ENCODE measurements around the gene CATSPER1. TPM values are rescaled to one million over a fixed set of nuclear protein-coding genes. Genes with fewer than 3 reads are reported as not detected.

Gene CATSPER1
- total RNA-seq, 1 experiment from 2014 or later, result 2.4 TPM

GRCh38 chr11:66006134-66006890 lies 20.0 kb downstream of the CATSPER1 start:
- Histone ChIP-seq H3K79me2 (ENCODE audit: insufficient read depth, low read length) (peaks cover 30% of the 10 kb centered on the region), H3K4me2 (ENCODE audit: low read length) (peak overlapping the region; percentile 36), H4K20me1 (ENCODE audit: insufficient read depth) (no peaks in the 10 kb centered on the region), H3K9me3 (ENCODE audit: control insufficient read depth in 1 of 2, insufficient read depth in 1 of 2, low read depth in 1 of 2, low read length in 2 of 2) (no peaks in the 10 kb centered on the region), H3K36me3 (ENCODE audit: control insufficient read depth in 1 of 2, insufficient read depth in 2 of 2, low read length in 2 of 2) (peaks cover 11 to 24% of the 10 kb centered on the region in 2 experiments), H3K27ac (ENCODE audit: low read depth, low read length) (peak overlapping the region; percentile 38), H3K9me2 (ENCODE audit: insufficient read depth) (no peaks in the 10 kb centered on the region), H3K9ac (ENCODE audit: low read length) (peak overlapping the region; percentile 44), H3K27me3 (ENCODE audit: insufficient read depth, low read length) (no peaks in the 10 kb centered on the region), H3K4me1 (ENCODE audit: control insufficient read depth in 1 of 2, insufficient read depth in 2 of 2, low read length in 2 of 2) (peaks cover 35 to 74% of the 10 kb centered on the region in 2 experiments), H2AFZ (ENCODE audit: low read depth, low read length, poor library complexity, severe bottlenecking) (no peak overlapping the region), H3K4me3 (replicated peaks in 1 of 2; ENCODE audit: low read depth in 1 of 2, low read length in 2 of 2) (no peak overlapping the region)
- ChIA-PET RAD21 (ENCODE audit: low non-redundant PET in 1 of 2, low total read pairs in 2 of 2, uncharacterized antibody in 2 of 2, unreplicated experiment in 2 of 2) (no interaction called here), POLR2A (no interaction called here), CTCF (no interaction called here)
- no TSS peak for BruUV-seq (replicated peaks)
- TF ChIP-seq POLR2A (IDR thresholded peaks at IDR 0.05; ENCODE audit: borderline replicate concordance, extremely low read depth, insufficient read depth, insufficient read length), result no peak
- TF ChIP-seq TCF7L2 (IDR thresholded peaks at IDR 0.05; ENCODE audit: borderline replicate concordance, extremely low read depth, insufficient read depth, insufficient read length), result no peak
- no peak for TF ChIP-seq CTCF (IDR thresholded peaks at IDR 0.05 in 2 of 3, conservative IDR thresholded peaks at IDR 0.05 in 1 of 3; ENCODE audit: borderline replicate concordance in 1 of 3, insufficient read depth in 1 of 3, low read depth in 2 of 3, low read length in 2 of 3)
- no peak for TF ChIP-seq RAD21 (IDR thresholded peaks at IDR 0.05; ENCODE audit: low read depth)
- no peak for TF ChIP-seq SIN3A (IDR thresholded peaks at IDR 0.05; ENCODE audit: low read depth)
- no peak for TF ChIP-seq ZBTB33 (IDR thresholded peaks at IDR 0.05; ENCODE audit: extremely low read depth, insufficient replicate concordance, low read length)
- no peak for TF ChIP-seq YY1 (IDR thresholded peaks at IDR 0.05; ENCODE audit: extremely low read depth, insufficient replicate concordance, low read depth, low read length)
- TF ChIP-seq CEBPB (IDR thresholded peaks at IDR 0.05; ENCODE audit: low read depth), result no peak
- no peak for TF ChIP-seq FOSL1 (IDR thresholded peaks at IDR 0.05; ENCODE audit: low read depth)
- no peak for TF ChIP-seq ATF3 (IDR thresholded peaks at IDR 0.05)
- no peak for TF ChIP-seq ZFX (IDR thresholded peaks at IDR 0.05)
- no peak for TF ChIP-seq MAX (IDR thresholded peaks at IDR 0.05)
- no peak for TF ChIP-seq JUND (IDR thresholded peaks at IDR 0.05)
- TF ChIP-seq CBX3 (IDR thresholded peaks at IDR 0.05; ENCODE audit: low read depth), result no peak
- no peak for DNase-seq (ENCODE audit: low read depth, low spot score)
- intact Hi-C loops (cut with micrococcal nuclease), result no loop called here
- no peak for ATAC-seq

Measured in HCT116 (cell line).